ENCODE results near the gene VWA3B.
A peak's percentile ranks its signal among the peaks of the same experiment; 100 is the strongest.
"Not testable (repeated sequence)": the region's sequence is repeated elsewhere in the genome, so short reads cannot be mapped to it uniquely, and the experiment has no call there.

The VWA3B gene

DNA sequence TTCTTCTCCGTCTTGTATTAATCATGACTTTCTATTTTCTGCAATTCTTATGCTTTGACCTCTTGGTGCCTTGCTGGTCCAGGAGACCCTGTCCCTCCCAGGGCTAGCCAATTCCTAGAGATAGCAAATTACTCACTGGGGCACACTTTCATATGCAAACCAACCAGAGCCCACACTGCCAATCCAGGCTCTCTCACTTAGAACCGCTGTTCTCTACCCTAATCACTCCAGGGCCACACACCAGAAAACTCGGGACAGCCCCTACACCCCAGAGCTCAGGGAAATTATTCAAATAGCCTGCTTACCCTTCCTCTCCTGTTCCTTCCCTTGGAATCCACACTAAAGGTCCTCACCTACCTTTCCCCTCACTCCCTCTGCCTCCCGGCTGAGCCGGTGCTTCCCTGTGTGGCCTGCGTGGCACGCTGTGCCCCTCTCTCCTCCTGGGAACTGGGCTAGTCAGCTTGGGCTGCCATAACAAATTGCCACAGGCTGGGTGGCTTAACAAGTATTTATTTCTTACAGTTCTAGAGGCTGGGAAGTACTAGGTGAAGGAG lies 41.7 kb downstream of the VWA3B start:
- no peaks in the 10 kb centered on the region for H3K36me3 Mint-ChIP-seq (ENCODE audit: insufficient read depth)
- H3K9me3 Mint-ChIP-seq = no peaks in the 10 kb centered on the region
- ATAC-seq (replicated peaks) = no peak
- no peak overlapping the region for H3K27ac Mint-ChIP-seq
- peaks cover 64 to 65% of the 10 kb centered on the region in 2 donors for H3K27me3 Mint-ChIP-seq
- no peak for DNase-seq
- H3K4me1 Mint-ChIP-seq (ENCODE audit: low read depth in 2 of 2) = no peaks in the 10 kb centered on the region
- no peak overlapping the region for H3K4me3 Mint-ChIP-seq

DNA sequence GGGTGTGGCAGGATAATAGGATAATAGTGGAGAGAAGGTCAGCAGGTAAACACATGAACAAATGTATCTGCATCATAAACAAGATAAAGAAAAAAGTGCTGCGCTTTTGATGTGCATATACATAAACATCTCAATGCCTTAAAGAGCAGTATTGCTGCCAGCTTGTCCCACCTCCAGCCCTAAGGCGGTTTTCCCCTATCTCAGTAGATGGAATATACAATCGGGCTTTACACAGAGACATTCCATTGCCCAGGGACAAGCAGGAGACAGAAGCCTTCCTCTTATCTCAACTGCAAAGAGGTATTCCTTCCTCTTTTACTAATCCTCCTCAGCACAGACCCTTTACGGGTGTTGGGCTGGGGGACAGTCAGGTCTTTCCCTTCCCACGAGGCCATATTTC lies 43.1 kb downstream of the VWA3B start:
- not testable (repeated sequence) for H3K4me1 Mint-ChIP-seq (ENCODE audit: low read depth in 2 of 2); H3K4me3 Mint-ChIP-seq; ATAC-seq (replicated peaks); DNase-seq; H3K9me3 Mint-ChIP-seq; H3K36me3 Mint-ChIP-seq (ENCODE audit: insufficient read depth); H3K27ac Mint-ChIP-seq
- peaks cover 65 to 67% of the 10 kb centered on the region in 2 donors for H3K27me3 Mint-ChIP-seq

DNA sequence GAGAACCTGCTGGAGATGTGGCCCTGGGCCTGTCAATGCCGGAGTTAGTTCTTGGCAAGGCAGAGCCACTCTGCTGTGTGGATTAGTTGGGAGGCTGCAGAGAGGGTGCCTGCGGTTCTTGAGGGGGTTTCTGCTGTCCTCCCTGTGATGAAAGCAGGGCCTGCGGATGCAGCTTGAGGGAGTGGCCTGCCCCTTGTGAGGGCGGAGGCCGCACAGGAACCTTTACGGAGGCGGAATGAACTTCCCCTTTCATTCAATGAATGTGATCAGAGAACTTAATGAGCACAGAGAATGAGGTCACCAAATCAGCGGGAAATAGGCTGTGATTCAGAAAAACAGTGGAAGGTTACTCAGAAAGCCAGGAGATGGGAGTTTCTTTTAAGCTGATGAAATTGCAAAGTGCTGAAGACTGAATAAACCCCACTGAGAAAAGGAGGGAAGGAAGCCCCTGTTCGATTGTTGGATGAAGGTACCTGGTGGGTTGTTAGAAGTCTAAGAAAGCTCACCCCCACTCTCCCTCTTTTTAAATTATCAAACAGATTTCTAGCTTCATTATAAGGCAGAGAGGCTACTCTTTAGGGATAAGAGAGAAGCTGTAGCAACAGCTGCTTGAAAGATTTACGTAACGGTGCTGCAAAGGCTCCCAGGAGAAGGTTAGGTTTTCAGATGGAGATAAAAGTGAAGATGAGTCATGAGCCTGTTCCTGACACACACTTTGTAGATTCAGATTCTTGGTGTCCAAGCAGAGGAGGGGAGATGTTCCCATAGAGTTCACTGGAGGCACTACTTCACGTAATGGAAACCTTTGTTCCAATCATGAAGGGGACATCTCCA lies 47.4 kb downstream of the VWA3B start:
- no peak overlapping the region for H3K4me3 Mint-ChIP-seq

DNA sequence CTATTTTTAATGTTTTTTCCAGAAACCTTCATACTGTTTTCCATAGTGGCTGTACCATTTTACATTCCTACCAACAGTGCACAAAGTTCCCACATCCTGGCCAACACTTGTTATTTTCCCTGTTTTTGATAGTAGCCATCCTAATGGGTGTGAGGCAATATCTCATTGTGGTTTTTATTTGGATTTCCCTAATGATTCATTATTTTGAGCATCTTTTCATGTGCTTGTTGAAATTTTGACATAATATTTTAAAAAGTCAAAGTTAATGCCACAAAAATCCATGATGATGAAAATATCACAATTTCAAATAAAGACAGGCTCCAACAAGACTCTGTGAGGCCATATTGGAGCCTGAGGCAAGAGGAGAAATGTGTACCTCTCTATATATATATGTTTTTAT lies 50.2 kb downstream of the VWA3B start:
- DNase-seq (no peak), ATAC-seq (replicated peaks) (no peak)
- Mint-ChIP-seq H3K36me3 (ENCODE audit: insufficient read depth) (no peaks in the 10 kb centered on the region), H3K9me3 (no peaks in the 10 kb centered on the region), H3K27ac (no peak overlapping the region), H3K27me3 (peaks cover 45 to 81% of the 10 kb centered on the region in 2 donors), H3K4me1 (ENCODE audit: low read depth in 2 of 2) (peaks cover 0 to 2% of the 10 kb centered on the region in 2 donors), H3K4me3 (no peak overlapping the region)

More for the DNA sequence above, 47.4 kb downstream of the VWA3B start:
- peaks cover 0 to 2% of the 10 kb centered on the region in 2 donors for H3K4me1 Mint-ChIP-seq (ENCODE audit: low read depth in 2 of 2)
- H3K36me3 Mint-ChIP-seq (ENCODE audit: insufficient read depth) = no peaks in the 10 kb centered on the region
- DNase-seq (peak in 1 of 3 experiments; percentile 3), ATAC-seq (replicated peaks) (peak; percentile 71)
- H3K9me3 Mint-ChIP-seq = no peaks in the 10 kb centered on the region
- H3K27ac Mint-ChIP-seq = peak overlapping the region; percentile 6 to 30
- H3K27me3 Mint-ChIP-seq = peaks cover 56 to 69% of the 10 kb centered on the region in 2 donors

DNA sequence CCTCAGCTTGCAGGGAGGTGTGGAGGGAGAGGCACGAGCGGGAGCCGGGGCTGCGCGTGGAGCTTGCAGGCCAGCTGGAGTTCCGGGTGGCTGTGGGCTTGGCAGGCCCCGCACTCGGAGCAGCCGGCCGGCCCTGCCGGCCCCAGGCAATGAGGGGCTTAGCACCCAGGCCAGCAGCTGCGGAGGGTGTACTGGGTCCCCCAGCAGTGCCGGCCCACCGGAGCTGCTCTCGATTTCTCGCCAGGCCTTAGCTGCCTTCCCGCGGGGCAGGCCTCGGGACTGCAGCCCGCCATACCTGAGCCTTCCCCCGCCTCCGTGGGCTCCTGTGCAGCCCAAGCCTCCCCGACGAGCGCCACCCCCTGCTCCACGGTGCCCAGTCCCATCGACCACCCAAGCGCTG lies 52.0 kb downstream of the VWA3B start:
- H3K27me3 Mint-ChIP-seq = peaks cover 35 to 72% of the 10 kb centered on the region in 2 donors
- not testable (repeated sequence) for ATAC-seq (replicated peaks); H3K36me3 Mint-ChIP-seq (ENCODE audit: insufficient read depth); H3K9me3 Mint-ChIP-seq; H3K4me1 Mint-ChIP-seq (ENCODE audit: low read depth in 2 of 2); H3K4me3 Mint-ChIP-seq; DNase-seq; H3K27ac Mint-ChIP-seq

DNA sequence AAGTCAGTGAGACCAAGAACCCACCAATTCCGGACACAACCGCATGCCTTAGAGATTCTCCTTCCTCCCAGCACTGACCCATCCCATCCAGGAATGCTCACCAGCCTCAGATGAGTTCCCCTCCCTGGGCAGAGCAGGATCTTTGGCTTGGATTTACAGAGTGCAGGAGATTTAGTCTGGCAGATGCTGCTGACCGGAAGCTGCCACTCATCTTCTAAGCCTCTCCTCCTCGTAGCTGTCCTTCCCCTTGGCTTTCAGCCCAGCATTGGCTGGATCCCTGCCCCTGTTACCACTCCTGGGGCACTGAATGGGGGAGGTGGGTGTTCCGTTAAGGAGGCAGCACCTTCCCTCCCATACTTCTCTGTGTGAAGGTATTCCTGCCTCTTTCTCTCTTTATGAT lies 53.2 kb downstream of the VWA3B start:
- Mint-ChIP-seq H3K27me3 (peaks cover 25 to 62% of the 10 kb centered on the region in 2 donors), H3K4me1 (ENCODE audit: low read depth in 2 of 2) (no peaks in the 10 kb centered on the region), H3K36me3 (ENCODE audit: insufficient read depth) (peaks cover 2% of the 10 kb centered on the region), H3K27ac (no peak overlapping the region), H3K9me3 (no peaks in the 10 kb centered on the region), H3K4me3 (no peak overlapping the region)
- DNase-seq = no peak
- ATAC-seq (replicated peaks) = no peak

DNA sequence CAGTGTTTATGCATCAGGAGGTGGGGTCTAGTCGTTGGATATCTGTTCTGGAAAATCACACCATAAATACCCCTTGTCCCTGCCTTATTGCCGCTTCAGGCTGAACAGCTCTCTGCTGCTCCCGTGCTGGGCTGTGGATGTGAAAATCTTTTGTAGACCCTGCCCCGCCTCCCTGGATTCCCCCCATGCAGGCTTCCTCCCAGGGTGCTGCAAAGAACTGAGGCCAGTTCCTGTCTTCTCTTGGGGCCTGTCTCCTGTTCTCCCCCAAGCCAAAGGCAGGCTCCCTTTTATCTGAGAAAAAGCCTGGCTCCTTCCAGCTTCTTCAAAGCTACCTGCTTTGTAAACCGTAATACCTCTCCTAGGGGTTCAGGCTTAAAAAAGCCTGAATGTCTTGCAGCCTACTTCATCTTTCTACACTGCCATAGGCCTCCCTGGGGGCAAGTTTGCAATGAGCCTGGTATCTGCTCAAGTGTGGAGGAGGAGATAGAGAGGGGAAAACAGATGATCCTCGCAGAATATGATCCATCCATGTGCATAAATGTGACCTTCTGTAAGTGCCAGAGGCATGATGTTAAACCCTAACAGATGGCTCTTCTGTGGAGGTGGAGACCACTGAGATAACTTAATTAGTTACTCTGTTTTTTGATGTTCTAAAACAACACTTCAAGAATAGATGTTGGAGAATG lies 55.3 kb downstream of the VWA3B start:
- ATAC-seq (replicated peaks) = no peak
- H3K27ac Mint-ChIP-seq = no peak overlapping the region

DNA sequence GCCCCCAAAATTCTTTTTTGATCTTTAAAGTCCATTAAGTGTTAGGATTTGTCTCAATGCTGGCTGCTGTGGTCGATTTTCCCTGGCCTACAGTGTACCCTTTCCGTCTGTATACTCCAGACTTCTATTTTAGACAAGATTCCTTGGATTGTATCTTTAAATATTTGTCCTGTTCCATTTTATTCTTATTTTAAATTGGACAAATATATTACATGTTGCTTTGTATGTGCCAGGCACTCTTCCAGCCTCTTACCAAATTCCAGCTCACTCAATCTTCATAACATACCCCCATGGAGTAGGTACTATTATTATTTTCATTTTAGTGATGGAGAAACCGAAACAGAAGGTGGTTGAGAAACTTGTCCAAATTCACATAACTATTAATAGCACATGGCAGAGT lies 58.1 kb downstream of the VWA3B start:
- DNase-seq = no peak
- no peak for ATAC-seq (replicated peaks)
- no peak overlapping the region for H3K4me3 Mint-ChIP-seq
- H3K36me3 Mint-ChIP-seq (ENCODE audit: insufficient read depth) = peaks cover 2% of the 10 kb centered on the region
- H3K27me3 Mint-ChIP-seq = peaks cover 13 to 33% of the 10 kb centered on the region in 2 donors
- H3K9me3 Mint-ChIP-seq = no peaks in the 10 kb centered on the region
- H3K27ac Mint-ChIP-seq = no peak overlapping the region
- no peaks in the 10 kb centered on the region for H3K4me1 Mint-ChIP-seq (ENCODE audit: low read depth in 2 of 2)

More for the DNA sequence above, 55.3 kb downstream of the VWA3B start:
- H3K36me3 Mint-ChIP-seq (ENCODE audit: insufficient read depth) = peaks cover 2% of the 10 kb centered on the region
- no peak for DNase-seq
- no peak overlapping the region for H3K4me3 Mint-ChIP-seq
- H3K9me3 Mint-ChIP-seq = no peaks in the 10 kb centered on the region
- no peaks in the 10 kb centered on the region for H3K4me1 Mint-ChIP-seq (ENCODE audit: low read depth in 2 of 2)
- H3K27me3 Mint-ChIP-seq = peaks cover 11 to 49% of the 10 kb centered on the region in 2 donors

DNA sequence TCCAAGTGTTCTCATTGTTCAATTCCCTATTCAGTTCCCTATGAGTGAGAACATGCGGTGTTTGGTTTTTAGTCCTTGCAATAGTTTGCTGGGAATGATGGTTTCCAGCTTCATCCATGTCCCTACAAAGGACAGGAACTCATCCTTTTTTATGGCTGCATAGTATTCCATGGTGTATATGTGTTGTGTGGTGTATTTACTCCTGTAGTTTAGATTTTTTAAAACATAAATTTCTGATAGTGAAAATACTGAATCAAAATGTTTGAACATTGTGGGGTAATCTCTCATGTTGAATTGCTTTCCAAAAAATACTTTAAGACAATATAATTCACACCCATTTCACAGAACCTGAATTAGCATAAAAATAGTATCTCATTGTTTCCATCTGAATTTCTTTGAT lies 60.9 kb downstream of the VWA3B start:
- not testable (repeated sequence) for H3K9me3 Mint-ChIP-seq; H3K4me1 Mint-ChIP-seq (ENCODE audit: low read depth in 2 of 2); ATAC-seq (replicated peaks); DNase-seq; H3K27ac Mint-ChIP-seq; H3K36me3 Mint-ChIP-seq (ENCODE audit: insufficient read depth); H3K4me3 Mint-ChIP-seq
- H3K27me3 Mint-ChIP-seq = peaks cover 10 to 14% of the 10 kb centered on the region in 2 donors

DNA sequence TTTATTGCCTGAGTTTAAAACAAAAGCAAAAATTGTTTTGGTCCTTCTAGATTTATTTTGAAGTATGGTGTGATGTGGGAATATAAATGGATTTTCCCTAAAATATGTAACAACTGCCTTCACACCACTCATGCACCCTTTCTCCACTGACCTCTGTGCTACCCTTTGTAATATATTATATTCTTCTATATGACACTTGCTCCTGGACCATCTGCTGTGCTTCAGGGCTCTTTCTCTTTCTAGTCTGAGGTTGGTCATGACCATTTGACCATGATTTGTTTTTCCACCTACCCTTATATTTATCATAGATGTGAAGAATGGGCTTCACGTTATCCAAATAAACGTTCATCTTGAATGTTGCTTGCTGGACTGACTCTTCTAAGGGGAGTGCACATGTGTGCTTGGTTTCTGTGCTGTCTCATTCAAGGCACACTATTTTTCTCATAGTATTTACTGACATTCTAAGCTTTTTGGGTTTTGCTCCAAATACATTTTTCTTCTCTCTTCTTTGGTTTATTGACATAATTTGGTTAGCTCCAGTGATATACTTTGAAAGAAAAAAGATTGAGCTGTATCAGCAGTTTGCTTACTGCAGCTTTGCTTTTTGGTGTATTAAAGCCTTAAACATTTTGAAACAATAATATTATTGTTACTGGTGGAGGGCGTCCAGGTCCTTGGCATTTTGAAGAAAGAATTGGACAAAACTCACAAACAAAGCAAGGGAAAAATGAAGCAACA lies 61.8 kb downstream of the VWA3B start:
- DNase-seq (no peak), ATAC-seq (replicated peaks) (no peak)
- Mint-ChIP-seq H3K4me1 (ENCODE audit: low read depth in 2 of 2) (no peaks in the 10 kb centered on the region), H3K4me3 (no peak overlapping the region), H3K36me3 (ENCODE audit: insufficient read depth) (peaks cover 2% of the 10 kb centered on the region), H3K27me3 (peaks cover 10 to 17% of the 10 kb centered on the region in 2 donors), H3K9me3 (no peaks in the 10 kb centered on the region), H3K27ac (no peak overlapping the region)

DNA sequence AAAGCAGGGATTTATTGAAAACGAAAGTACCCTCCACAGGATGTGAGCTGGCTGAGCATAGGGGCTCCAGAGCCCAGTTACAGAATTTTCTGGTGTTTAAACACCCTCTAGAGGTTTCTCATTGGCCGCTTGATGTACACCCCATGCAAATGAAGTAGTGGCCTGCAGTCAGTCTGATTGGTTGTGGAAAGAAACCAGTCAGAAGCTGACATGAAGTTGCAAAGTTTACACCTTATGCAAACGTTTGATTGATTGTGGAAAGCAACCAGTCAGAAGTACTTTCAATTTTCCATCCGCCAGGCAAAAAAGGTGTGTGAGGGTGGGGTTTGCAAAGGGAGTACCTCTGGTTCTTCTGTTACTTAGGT lies 62.3 kb downstream of the VWA3B start:
- no peak overlapping the region for H3K27ac Mint-ChIP-seq
- no peaks in the 10 kb centered on the region for H3K9me3 Mint-ChIP-seq
- H3K4me1 Mint-ChIP-seq (ENCODE audit: low read depth in 2 of 2) = no peaks in the 10 kb centered on the region
- H3K27me3 Mint-ChIP-seq = peaks cover 14 to 20% of the 10 kb centered on the region in 2 donors
- no peak overlapping the region for H3K4me3 Mint-ChIP-seq
- H3K36me3 Mint-ChIP-seq (ENCODE audit: insufficient read depth) = peaks cover 2% of the 10 kb centered on the region
- ATAC-seq (replicated peaks) (peak; percentile 76), DNase-seq (no peak)

DNA sequence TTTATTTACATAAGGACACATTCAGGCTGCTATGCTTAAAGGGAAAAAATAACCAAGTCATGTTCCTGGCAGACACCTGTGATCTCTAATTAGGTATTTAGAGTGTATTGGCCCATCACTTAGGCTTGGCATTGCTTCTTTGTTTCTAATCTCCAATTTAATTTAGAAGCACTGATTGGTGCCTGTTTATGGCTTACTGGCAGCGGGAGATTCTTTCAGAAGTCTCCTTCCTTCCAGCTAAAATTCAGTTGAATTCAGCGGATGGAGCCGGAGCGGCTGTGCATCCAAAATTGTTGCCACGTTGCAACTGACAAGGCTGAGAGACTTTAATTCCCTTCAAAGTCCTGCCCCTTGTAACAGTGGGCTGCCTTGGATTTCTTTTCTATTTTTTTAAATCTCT lies 66.5 kb downstream of the VWA3B start:
- peaks cover 41 to 51% of the 10 kb centered on the region in 2 donors for H3K27me3 Mint-ChIP-seq
- H3K9me3 Mint-ChIP-seq = no peaks in the 10 kb centered on the region
- no peaks in the 10 kb centered on the region for H3K4me1 Mint-ChIP-seq (ENCODE audit: low read depth in 2 of 2)

DNA sequence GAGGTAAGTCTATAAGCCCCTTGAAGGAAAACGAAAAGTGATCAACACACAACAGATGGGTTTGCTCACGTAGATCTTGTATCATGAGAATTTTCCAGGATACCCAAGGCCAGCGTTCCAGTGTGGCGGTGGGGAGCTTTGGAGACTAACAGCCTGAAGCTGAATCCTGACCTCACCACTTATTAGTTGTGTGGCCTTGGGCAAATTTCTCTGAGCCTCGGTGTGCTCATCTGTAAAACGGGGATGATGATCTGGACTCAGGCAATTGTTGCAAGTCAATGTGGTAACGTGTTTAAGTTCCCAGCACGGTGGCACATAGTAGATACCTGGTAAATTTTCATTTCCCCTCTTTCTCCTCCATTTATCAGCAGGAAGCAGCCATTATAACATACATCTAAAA lies 68.3 kb downstream of the VWA3B start:
- no peaks in the 10 kb centered on the region for H3K9me3 Mint-ChIP-seq
- H3K27me3 Mint-ChIP-seq = peaks cover 48 to 66% of the 10 kb centered on the region in 2 donors
- no peaks in the 10 kb centered on the region for H3K36me3 Mint-ChIP-seq (ENCODE audit: insufficient read depth)

More for the DNA sequence above, 66.5 kb downstream of the VWA3B start:
- no peak for DNase-seq
- Mint-ChIP-seq H3K36me3 (ENCODE audit: insufficient read depth) (no peaks in the 10 kb centered on the region), H3K27ac (no peak overlapping the region), H3K4me3 (no peak overlapping the region)
- ATAC-seq (replicated peaks) = no peak

More for the DNA sequence above, 68.3 kb downstream of the VWA3B start:
- no peak for DNase-seq
- no peak overlapping the region for H3K27ac Mint-ChIP-seq
- no peaks in the 10 kb centered on the region for H3K4me1 Mint-ChIP-seq (ENCODE audit: low read depth in 2 of 2)
- no peak overlapping the region for H3K4me3 Mint-ChIP-seq
- no peak for ATAC-seq (replicated peaks)

All from effector memory CD8-positive, alpha-beta T cell (primary cell).